ENCODE data around the gene LYL1. TPM values are rescaled to one million over a fixed set of nuclear protein-coding genes. Genes with fewer than 3 reads are reported as not detected.

Gene LYL1
- total and polyA plus RNA-seq, 2 donors (not counting 3 experiments of a cell fraction or from before 2014, with no cell fraction given): 74.4 to 87.3 TPM

- peaks cover 4% of the 10 kb centered on the region for H3K4me1 ChIP-seq (ENCODE audit: control insufficient read depth, extremely low read depth, insufficient read depth, low read length)
- dilution Hi-C loops (cut with MboI; ENCODE audit: extremely low pct_ligation_motif_present, low sequenced_read_pairs) (no loop called here), intact Hi-C loops (cut with micrococcal nuclease) (no loop called here)
- no peak overlapping the region for H2AFZ ChIP-seq (ENCODE audit: low read depth, low read length)
- no peaks in the 10 kb centered on the region for H3K27me3 ChIP-seq (ENCODE audit: control insufficient read depth in 2 of 2, insufficient read depth in 2 of 2, low read length in 2 of 2)
- no peak overlapping the region for H3K4me2 ChIP-seq (ENCODE audit: insufficient read depth, low read length)
- FAIRE-seq (no peak), DNase-seq (ENCODE audit: low read depth, low spot score) (no peak)
- H3K79me2 ChIP-seq (ENCODE audit: control insufficient read depth, insufficient read depth, low read length): no peaks in the 10 kb centered on the region
- no peak overlapping the region for H3K27ac ChIP-seq (ENCODE audit: insufficient read depth, low read depth, low read length)
- H3K9me1 ChIP-seq (replicated peaks; ENCODE audit: control insufficient read depth, extremely low read depth, insufficient read depth, low read length): no peaks in the 10 kb centered on the region
- H3K4me3 ChIP-seq (replicated peaks in 1 of 3; ENCODE audit: insufficient read depth in 1 of 3, low read depth in 1 of 3, low read length in 3 of 3): no peak overlapping the region
- ChIA-PET CTCF (interaction anchor here (3.7 to 4.7 kb wide), 4 partner anchors 15 to 99 kb away, joined by 14 to 32 read pairs (median 24); no protein-coding TSS in a partner anchor), POLR2A (no interaction called here)
- BruUV-seq (replicated peaks): no TSS peak
- H3K9me3 ChIP-seq (replicated peaks; ENCODE audit: control insufficient read depth, insufficient read depth, low read length): no peaks in the 10 kb centered on the region
- H3K9ac ChIP-seq (replicated peaks; ENCODE audit: extremely low read depth, insufficient read depth, low read length): no peak overlapping the region
- H3K36me3 ChIP-seq (ENCODE audit: control insufficient read depth in 2 of 2, extremely low read depth in 1 of 2, insufficient read depth in 2 of 2, low read length in 2 of 2): peaks cover 0 to 8% of the 10 kb centered on the region in 2 experiments
- no peak for TF ChIP-seq GATA2 (IDR thresholded peaks at IDR 0.05; ENCODE audit: insufficient read depth, insufficient read length, low read depth, low read length)
- no peaks in the 10 kb centered on the region for H4K20me1 ChIP-seq (replicated peaks; ENCODE audit: control insufficient read depth, extremely low read depth, insufficient read depth, low read length)
These were observed 25.9 kb downstream of the LYL1 start for GRCh38 chr19:13076787-13077186.

GRCh38 chr19:13076320-13076719 lies 26.3 kb downstream of the LYL1 start:
- peaks cover 4% of the 10 kb centered on the region for H3K4me1 ChIP-seq (ENCODE audit: control insufficient read depth, extremely low read depth, insufficient read depth, low read length)
- no peaks in the 10 kb centered on the region for H3K9me1 ChIP-seq (replicated peaks; ENCODE audit: control insufficient read depth, extremely low read depth, insufficient read depth, low read length)
- no TSS peak for BruUV-seq (replicated peaks)
- intact Hi-C loops (cut with micrococcal nuclease): no loop called here
- H3K9me3 ChIP-seq (replicated peaks; ENCODE audit: control insufficient read depth, insufficient read depth, low read length): no peaks in the 10 kb centered on the region
- H3K27ac ChIP-seq (ENCODE audit: insufficient read depth, low read depth, low read length): no peak overlapping the region
- no peaks in the 10 kb centered on the region for H4K20me1 ChIP-seq (replicated peaks; ENCODE audit: control insufficient read depth, extremely low read depth, insufficient read depth, low read length)
- ChIA-PET POLR2A (no interaction called here), CTCF (interaction anchor here (3.7 to 4.2 kb wide), 2 partner anchors 43 to 99 kb away, joined by 14 to 32 read pairs; no protein-coding TSS in a partner anchor)
- DNase-seq (ENCODE audit: low read depth, low spot score) (no peak), FAIRE-seq (no peak)
- H3K79me2 ChIP-seq (ENCODE audit: control insufficient read depth, insufficient read depth, low read length): no peaks in the 10 kb centered on the region
- no peak overlapping the region for H3K4me2 ChIP-seq (ENCODE audit: insufficient read depth, low read length)
- H2AFZ ChIP-seq (ENCODE audit: low read depth, low read length): no peak overlapping the region
- TF ChIP-seq CTCF (IDR thresholded peaks at IDR 0.05; ENCODE audit: extremely low read depth in 1 of 2, insufficient read depth in 1 of 2, low read depth in 1 of 2, low read length in 2 of 2) (no peak), JUN (IDR thresholded peaks at IDR 0.05; ENCODE audit: borderline replicate concordance, insufficient read depth, insufficient read length, low read depth) (no peak), EZH2 (IDR thresholded peaks at IDR 0.05; ENCODE audit: borderline replicate concordance, low read depth, low read length, severe bottlenecking) (no peak)
- H3K27me3 ChIP-seq (ENCODE audit: control insufficient read depth in 2 of 2, insufficient read depth in 2 of 2, low read length in 2 of 2): no peaks in the 10 kb centered on the region
- H3K36me3 ChIP-seq (ENCODE audit: control insufficient read depth in 2 of 2, extremely low read depth in 1 of 2, insufficient read depth in 2 of 2, low read length in 2 of 2): peaks cover 0 to 8% of the 10 kb centered on the region in 2 experiments
- H3K9ac ChIP-seq (replicated peaks; ENCODE audit: extremely low read depth, insufficient read depth, low read length): no peak overlapping the region
- H3K4me3 ChIP-seq (replicated peaks in 1 of 3; ENCODE audit: insufficient read depth in 1 of 3, low read depth in 1 of 3, low read length in 3 of 3): no peak overlapping the region
- dilution Hi-C loops (cut with MboI; ENCODE audit: extremely low pct_ligation_motif_present, low sequenced_read_pairs): no loop called here

Measured in endothelial cell of umbilical vein (primary cell).